GM12872 (cell line): ENCODE results near the gene HMCN2.

Source experiments
- TF ChIP-seq, protein P1 (sequence below): IDR thresholded peaks from 3 replicates; pipeline ENCODE4 v1.5.1; 2011; ENCODE audit warnings: low read depth, mild to moderate bottlenecking, low read length, moderate library complexity; ENCODE audit not compliant: insufficient read depth

HMCN2 gene

DNA sequence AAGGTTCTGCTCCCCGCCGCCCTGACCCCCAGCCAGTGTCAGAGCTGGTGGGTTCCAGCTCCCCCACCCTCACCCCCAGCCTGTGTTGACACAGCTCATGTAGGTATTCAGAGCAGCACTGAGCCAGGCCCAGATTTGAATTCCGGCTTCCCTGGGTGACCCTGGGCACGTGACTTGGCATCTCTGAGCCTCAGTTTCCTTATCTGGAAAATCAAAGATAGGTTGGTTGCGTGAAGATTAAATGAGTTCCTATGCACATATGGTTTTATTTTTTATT, 42.0 kb downstream of the HMCN2 start:
- TF ChIP-seq, protein P1, sequence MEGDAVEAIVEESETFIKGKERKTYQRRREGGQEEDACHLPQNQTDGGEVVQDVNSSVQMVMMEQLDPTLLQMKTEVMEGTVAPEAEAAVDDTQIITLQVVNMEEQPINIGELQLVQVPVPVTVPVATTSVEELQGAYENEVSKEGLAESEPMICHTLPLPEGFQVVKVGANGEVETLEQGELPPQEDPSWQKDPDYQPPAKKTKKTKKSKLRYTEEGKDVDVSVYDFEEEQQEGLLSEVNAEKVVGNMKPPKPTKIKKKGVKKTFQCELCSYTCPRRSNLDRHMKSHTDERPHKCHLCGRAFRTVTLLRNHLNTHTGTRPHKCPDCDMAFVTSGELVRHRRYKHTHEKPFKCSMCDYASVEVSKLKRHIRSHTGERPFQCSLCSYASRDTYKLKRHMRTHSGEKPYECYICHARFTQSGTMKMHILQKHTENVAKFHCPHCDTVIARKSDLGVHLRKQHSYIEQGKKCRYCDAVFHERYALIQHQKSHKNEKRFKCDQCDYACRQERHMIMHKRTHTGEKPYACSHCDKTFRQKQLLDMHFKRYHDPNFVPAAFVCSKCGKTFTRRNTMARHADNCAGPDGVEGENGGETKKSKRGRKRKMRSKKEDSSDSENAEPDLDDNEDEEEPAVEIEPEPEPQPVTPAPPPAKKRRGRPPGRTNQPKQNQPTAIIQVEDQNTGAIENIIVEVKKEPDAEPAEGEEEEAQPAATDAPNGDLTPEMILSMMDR: no peak

DNA sequence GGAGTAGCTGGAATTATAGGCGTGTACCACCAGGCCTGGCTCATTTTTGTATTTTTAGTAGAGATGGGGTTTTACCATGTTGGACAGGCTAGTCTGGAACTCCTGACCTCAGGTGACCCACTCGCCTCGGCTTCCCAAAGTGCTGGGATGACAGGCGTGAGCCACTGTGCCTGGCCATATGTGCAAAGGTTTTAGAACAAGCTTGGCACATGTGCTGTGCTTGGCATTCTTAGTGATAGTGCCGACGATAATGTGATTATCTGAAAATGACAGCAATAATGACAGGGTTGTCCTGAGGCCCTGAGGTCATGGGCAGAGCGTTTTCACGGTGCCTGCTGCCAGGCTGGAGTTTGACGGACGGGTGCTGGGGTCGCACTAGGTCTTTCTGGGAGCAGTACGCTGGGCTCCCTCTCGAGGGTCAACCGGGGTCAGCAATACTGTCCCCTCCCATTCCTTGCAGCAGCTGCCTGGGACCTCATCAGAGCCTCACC, 42.6 kb downstream of the HMCN2 start:
- TF ChIP-seq, protein P1: no peak

DNA sequence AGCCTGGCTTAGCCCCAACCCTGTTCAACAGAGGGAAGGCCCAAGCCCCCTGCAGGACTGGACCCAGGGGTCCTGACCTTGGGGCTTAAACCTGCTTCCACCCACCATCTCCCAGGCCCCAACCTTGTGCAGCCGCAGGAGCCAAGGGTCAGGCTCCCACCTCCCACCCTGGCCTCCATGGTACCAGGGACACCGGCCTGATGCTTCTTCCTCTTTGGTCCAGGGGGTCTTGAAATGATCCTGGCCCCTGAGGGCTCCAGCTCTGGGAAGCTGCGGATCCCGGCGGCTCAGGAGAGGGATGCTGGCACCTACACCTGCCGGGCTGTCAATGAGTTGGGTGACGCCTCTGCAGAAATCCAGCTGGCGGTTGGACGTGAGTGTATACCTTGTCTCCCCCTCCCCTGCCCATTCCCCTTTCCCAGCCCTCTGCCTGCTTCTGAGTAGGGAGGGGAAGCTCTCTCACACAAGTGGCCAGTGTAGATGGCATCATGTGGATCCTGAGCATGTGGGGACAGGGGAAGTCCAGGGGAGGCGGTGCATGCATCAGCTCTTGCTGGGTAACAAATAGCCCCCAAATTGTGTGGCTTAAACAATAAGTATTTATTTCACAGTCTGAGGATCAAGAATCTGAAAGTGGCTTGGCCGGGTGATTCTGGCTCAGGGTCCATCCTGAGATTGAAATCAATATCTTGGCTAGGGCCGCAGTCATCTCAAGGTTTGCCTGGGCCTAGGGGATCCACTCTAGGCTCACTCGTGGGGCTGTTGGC, 44.3 kb downstream of the HMCN2 start:
- TF ChIP-seq, protein P1: no peak

DNA sequence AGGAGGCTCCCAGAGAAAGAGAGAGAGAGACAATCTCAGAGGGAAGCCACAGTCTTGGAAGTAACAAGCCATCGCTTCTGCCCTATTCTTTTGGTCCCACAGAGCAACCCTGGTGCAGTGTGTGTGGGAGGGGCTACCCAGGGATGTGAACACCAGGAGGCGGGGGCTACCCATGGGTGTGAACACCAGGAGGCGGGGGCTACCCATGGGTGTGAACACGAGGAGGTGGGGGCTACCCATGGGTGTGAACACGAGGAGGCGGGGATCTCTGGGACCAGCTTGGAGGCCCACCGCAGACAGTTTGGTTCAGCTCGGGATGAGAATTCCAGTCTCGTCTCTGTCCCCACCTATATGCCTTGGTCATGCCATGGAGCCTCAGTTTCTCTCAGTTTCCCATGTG, 44.9 kb downstream of the HMCN2 start:
- TF ChIP-seq, protein P1: no peak

DNA sequence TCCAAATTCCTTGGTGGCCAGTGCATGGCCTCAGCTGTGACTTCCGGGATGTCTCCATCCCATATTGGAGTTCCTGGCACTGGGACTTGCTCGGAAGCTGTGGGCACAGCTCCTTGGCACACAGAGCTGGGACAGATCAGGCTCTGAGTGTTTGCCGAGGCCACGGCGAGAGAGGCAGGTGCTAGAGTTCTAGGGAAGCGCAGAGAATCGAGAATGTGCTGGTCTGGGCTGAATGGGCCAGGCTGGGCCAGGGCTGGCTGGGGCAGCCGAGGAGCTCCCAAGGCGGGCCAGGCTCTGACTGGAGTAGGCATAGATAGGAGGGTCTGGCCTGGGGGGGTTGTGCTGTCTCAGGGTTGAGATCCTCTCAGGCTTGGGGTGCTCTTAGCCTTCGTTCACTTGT, 45.4 kb downstream of the HMCN2 start:
- TF ChIP-seq, protein P1: no peak

DNA sequence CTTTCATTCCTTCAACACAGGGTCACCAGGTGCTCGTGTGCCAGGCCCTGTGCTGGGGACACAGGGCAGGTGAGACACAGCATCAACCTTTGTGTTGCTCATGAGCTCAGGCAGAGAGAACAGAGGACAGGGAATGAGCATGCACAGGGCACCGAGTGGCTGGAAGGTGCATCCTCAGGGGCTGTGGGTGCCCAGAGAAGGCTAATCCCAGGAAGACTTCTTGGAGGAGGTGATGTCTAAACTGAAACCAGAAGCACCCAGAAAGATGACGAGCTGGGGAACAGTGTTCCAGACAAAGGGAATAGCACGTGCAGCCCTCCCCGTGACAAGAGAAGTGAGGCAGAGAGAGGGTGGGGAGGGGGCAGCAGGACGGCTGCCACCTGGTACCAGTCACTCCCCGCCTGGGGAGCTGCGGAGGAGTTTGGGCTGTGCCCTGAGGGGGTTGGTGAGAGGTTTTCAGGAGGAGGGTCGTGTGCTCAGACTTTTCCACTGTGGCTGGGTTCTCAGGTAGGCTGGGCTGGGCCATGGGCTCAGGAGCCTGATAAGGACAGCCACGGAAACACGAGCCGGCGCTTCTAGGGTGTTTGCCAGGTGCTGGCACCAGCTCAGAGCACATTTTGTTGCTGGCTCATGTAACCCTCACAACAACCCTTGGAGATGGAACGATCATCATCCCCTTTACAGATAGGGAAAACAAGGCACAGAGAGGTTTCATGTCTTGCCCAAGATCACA, 46.0 kb downstream of the HMCN2 start:
- TF ChIP-seq, protein P1: no peak

DNA sequence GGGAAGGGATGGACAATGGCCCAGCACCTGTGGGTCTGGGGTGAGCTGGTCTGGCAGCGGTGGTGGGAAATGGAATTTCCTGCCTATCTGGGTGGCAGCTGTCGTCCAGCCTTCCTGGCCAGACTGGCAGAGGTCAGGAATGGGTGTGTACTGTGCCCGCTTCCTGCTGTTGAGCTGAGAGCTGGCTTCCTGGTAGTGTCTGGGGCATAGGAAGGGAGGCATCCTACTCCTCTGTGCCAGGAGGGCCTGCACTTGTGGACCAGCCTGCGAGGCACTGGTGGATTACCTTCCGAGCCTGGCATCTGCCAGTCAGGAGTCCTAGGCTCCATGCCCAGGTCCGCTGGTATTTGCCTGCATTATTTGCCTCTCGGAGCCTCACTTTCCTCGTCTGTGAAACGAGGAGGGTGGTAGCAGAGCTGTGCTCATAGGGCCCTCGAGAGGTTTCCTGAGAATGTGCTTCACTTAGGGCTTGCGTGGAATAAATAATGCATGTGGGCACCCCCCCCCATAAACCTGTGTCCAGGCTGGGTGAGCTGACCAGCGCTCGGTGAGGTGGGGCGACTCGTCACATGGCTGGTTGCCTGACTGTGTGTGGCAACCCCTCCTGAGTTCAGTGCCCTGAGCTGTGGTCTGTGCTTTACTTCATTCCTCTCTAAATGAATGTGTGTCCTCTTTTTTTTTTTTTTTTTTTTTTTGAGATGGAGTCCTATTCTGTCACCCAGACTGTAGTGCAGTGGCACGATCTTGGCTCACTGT, 47.7 kb downstream of the HMCN2 start:
- TF ChIP-seq, protein P1: no peak
